ENCODE data around the gene PPIA. TPM values are rescaled to one million over a fixed set of nuclear protein-coding genes. Genes with fewer than 3 reads are reported as not detected.

PPIA gene
- total RNA-seq, 1 donor from 2014 or later: 2,244 TPM

GRCh38 chr7:44756904-44757303 is 39.6 kb upstream of the PPIA start:
- Mint-ChIP-seq H3K9me3 (no peaks in the 10 kb centered on the region), H3K4me3 (no peak overlapping the region), H3K4me1 (peaks cover 5% of the 10 kb centered on the region), H3K36me3 (ENCODE audit: low read depth) (no peaks in the 10 kb centered on the region), H3K27ac (ENCODE audit: unreplicated experiment) (no peak overlapping the region), H3K27me3 (ENCODE audit: low read depth) (no peaks in the 10 kb centered on the region)
- DNase-seq (ENCODE audit: low read depth, low spot score): no peak
- TF ChIP-seq CTCF (conservative IDR thresholded peaks at IDR 0.05): no peak

- TF ChIP-seq CTCF (conservative IDR thresholded peaks at IDR 0.05): no peak
- Mint-ChIP-seq H3K27me3 (ENCODE audit: low read depth) (no peaks in the 10 kb centered on the region), H3K4me3 (no peak overlapping the region), H3K27ac (ENCODE audit: unreplicated experiment) (no peak overlapping the region), H3K9me3 (no peaks in the 10 kb centered on the region), H3K4me1 (peaks cover 4% of the 10 kb centered on the region), H3K36me3 (ENCODE audit: low read depth) (no peaks in the 10 kb centered on the region)
- no peak for DNase-seq (ENCODE audit: low read depth, low spot score)
Measured at GRCh38 chr7:44757311-44757710, 39.2 kb upstream of the PPIA start.

- Mint-ChIP-seq H3K9me3 (no peaks in the 10 kb centered on the region), H3K36me3 (ENCODE audit: low read depth) (no peaks in the 10 kb centered on the region), H3K27me3 (ENCODE audit: low read depth) (no peaks in the 10 kb centered on the region), H3K4me1 (no peaks in the 10 kb centered on the region), H3K27ac (ENCODE audit: unreplicated experiment) (no peak overlapping the region), H3K4me3 (no peak overlapping the region)
- DNase-seq (ENCODE audit: low read depth, low spot score): no peak
- no peak for TF ChIP-seq CTCF (conservative IDR thresholded peaks at IDR 0.05)
Measured at GRCh38 chr7:44757739-44758138, 38.7 kb upstream of the PPIA start.

- Mint-ChIP-seq H3K4me1 (no peaks in the 10 kb centered on the region), H3K36me3 (ENCODE audit: low read depth) (peaks cover 3% of the 10 kb centered on the region), H3K27me3 (ENCODE audit: low read depth) (no peaks in the 10 kb centered on the region), H3K27ac (ENCODE audit: unreplicated experiment) (no peak overlapping the region), H3K9me3 (no peaks in the 10 kb centered on the region), H3K4me3 (no peak overlapping the region)
- no peak for TF ChIP-seq CTCF (conservative IDR thresholded peaks at IDR 0.05)
- no peak for DNase-seq (ENCODE audit: low read depth, low spot score)
Measured at GRCh38 chr7:44759246-44759645, 37.2 kb upstream of the PPIA start.

GRCh38 chr7:44760034-44760580 is 36.4 kb upstream of the PPIA start:
- Mint-ChIP-seq H3K36me3 (ENCODE audit: low read depth) (peaks cover 6% of the 10 kb centered on the region), H3K27ac (ENCODE audit: unreplicated experiment) (no peak overlapping the region)

More at GRCh38 chr7:44760034-44760580, 36.4 kb upstream of the PPIA start:
- Mint-ChIP-seq H3K4me1 (no peaks in the 10 kb centered on the region), H3K27me3 (ENCODE audit: low read depth) (no peaks in the 10 kb centered on the region), H3K4me3 (no peak overlapping the region), H3K9me3 (no peaks in the 10 kb centered on the region)
- no peak for TF ChIP-seq CTCF (conservative IDR thresholded peaks at IDR 0.05)
- no peak for DNase-seq (ENCODE audit: low read depth, low spot score)
